Epithelial cell of alveolus of lung (primary cell): ENCODE results near the gene CIAO1. TPM values are rescaled to one million over a fixed set of nuclear protein-coding genes. Genes with fewer than 3 reads are reported as not detected.

Experiments
- total RNA-seq: library from RNA; depleted of rRNA; stranded (reverse); fragments of >200 nt; gene quantifications from 2 replicates; pipeline ENCODE4 v1.2.1, GENCODE V29; 2015

CIAO1 gene
- total RNA-seq = 73.8 and 94.4 TPM in 2 replicates

DNA sequence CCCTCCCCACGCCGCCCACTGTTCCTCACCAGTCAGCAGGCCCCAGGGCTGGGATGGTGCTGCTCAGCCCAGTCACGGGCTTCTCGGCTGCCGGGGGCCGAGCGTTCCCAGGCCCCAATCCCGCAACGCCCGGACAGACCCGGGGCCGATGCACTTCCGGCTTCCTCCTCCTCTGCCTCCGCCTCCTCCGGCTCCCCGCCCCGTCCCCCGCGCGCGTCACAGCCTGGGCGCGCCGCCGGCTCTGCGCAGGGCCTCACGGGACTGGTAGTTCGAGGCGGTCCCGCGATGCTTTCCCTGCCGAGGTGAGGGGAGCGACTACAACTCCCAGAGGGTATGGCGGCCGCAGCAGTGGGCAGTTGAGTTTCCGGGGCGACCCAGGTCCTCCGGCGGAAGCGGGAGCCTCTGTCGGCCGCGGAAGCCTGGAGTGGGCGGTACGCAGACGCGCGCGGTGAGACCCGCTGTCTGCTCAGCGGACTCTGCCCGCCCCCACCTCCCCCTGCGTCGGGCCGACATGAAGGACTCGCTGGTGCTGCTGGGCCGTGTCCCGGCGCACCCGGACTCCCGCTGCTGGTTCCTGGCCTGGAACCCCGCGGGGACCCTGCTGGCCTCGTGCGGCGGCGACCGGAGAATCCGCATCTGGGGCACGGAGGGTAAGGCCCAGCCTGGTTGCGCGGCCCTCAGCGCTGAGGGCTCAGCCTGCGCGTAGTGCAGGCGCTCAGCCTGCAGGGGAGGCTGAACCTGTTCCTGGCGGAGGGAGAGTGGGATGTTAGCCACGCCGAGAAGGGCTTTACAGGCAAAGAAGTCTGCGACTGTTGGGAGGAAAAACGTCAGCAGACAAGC, at the start of gene CIAO1, which contains the start of gene TMEM127:
Gene CIAO1, plus strand, starts transcription at position 386 of the 840 bp plus-strand sequence. Its CDS starts 126 bp downstream, at position 512.
Gene TMEM127, minus strand, starts transcription at position 158 of the 840 bp plus-strand sequence. CDS start 616 bp downstream, outside the sequence.

DNA sequence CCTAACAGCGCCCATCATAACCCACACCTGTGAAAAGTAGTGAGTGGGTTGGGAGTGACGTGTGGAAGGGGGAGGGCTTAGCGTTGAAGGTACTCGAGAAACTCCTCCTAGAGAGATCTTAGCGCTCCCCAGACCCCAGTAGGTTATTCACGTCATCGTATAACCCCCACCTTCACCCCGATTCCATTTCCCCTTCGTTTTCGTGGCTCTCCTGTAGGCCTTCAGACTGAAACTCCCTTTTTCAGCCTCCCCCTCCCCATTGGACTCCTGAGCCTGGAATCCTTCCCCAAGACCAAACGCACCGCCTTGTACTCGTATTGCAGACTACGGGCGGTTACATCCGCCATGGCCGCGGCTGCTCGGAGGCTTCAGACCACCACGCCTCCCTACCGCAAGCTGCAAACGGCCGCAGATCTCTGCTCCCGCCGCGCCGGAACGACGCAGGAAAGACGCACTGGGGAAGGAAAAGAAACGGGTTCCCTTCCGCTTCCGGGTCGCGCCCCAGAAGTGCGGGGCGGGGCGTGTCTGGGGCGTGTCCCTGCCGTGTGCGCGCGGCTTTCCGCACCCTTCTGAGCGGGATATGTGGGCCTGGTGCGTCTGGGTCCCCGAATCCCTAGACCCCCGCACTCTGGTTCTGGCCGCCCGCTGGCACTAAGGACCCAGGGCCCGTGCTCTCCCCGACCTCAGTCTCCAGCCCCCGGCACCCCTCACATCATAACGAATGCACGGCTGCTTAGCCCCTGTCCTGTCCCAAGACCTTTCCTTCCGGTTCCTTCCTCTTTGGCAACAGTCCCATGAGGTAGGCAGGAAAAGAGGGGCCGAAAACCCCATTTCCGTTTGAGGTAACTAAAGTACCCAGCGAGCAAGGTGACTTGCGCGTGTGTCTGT, 39.3 kb downstream of the CIAO1 start, which contains the start of gene SNRNP200:
Gene SNRNP200, minus strand, starts transcription at position 456 of the 888 bp plus-strand sequence. Its CDS starts 109 bp downstream, at position 347.

Other genes with a start within 250 kb of the CIAO1 start
- 0.08 and 4.9 TPM in 2 replicates for gene GPAT2, start 231.3 kb upstream of the CIAO1 start, total RNA-seq
- gene ADRA2B, start 149.7 kb upstream of the CIAO1 start, total RNA-seq = not detected in 2 replicates
- under 0.01 and 0.24 TPM in 2 replicates for gene ASTL, start 127.7 kb upstream of the CIAO1 start, total RNA-seq
- 0.40 and 2.6 TPM in 2 replicates for gene DUSP2, start 120.8 kb upstream of the CIAO1 start, total RNA-seq
- 89.1 and 97.7 TPM in 2 replicates for gene STARD7, start 57.4 kb upstream of the CIAO1 start, total RNA-seq
- 27.7 and 34.8 TPM in 2 replicates for gene TMEM127, start 228 bp upstream of the CIAO1 start, total RNA-seq
- gene SNRNP200, start 39.3 kb downstream of the CIAO1 start, total RNA-seq = 64.7 and 71.4 TPM in 2 replicates
- 4.9 and 5.3 TPM in 2 replicates for gene ITPRIPL1, start 59.1 kb downstream of the CIAO1 start, total RNA-seq
- gene NCAPH, start 69.5 kb downstream of the CIAO1 start, total RNA-seq = 9.9 and 18.9 TPM in 2 replicates
- gene NEURL3, start 239.1 kb downstream of the CIAO1 start, total RNA-seq = 0.13 TPM in 1 of 2 replicates, not detected in the other